ENCODE measurements around the gene TUBB6. TPM values are rescaled to one million over a fixed set of nuclear protein-coding genes. Genes with fewer than 3 reads are reported as not detected.

Gene TUBB6
- total RNA-seq, 1 experiment from 2014 or later = 42.2 TPM

- BruUV-seq (replicated peaks) = no TSS peak
- peaks cover 4% of the 10 kb centered on the region; the same call in 1 of the 2 replicates for H3F3A ChIP-seq (ENCODE audit: insufficient read depth, low read depth)
- no peaks in the 10 kb centered on the region for H3K79me2 ChIP-seq (ENCODE audit: low read depth)
- no peaks in the 10 kb centered on the region for H3K9me2 ChIP-seq (ENCODE audit: insufficient read depth)
- H3K4me1 ChIP-seq (replicated peaks; ENCODE audit: insufficient read depth) = 0 out of 2 replicates have a peak, but pooled peaks cover 6% of the 10 kb centered on the region
- no peaks in the 10 kb centered on the region for H3K9me3 ChIP-seq (ENCODE audit: insufficient read depth, low read depth)
- POLR2A ChIA-PET (ENCODE audit: unreplicated experiment) = no interaction called here
- intact Hi-C loops (cut with micrococcal nuclease; ENCODE audit: unreplicated experiment) = no loop called here
- no peaks in the 10 kb centered on the region for H3K36me3 ChIP-seq (ENCODE audit: low read depth)
- H3K4me3 ChIP-seq = no peak overlapping the region
- H2AFZ ChIP-seq = no peak overlapping the region
- H4K20me1 ChIP-seq (ENCODE audit: insufficient read depth) = no peaks in the 10 kb centered on the region
- H3K27me3 ChIP-seq (ENCODE audit: insufficient read depth, low read depth) = no peaks in the 10 kb centered on the region
- no peak for DNase-seq
- TF ChIP-seq CTCF (conservative IDR thresholded peaks at IDR 0.05) = no peak
- TF ChIP-seq EZH2 (IDR thresholded peaks at IDR 0.05; ENCODE audit: low read depth) = no peak
- CTCF ChIA-PET = no interaction called here
- H3K4me2 ChIP-seq = no peak overlapping the region
- no peak overlapping the region for H3K27ac ChIP-seq
Measured at GRCh38 chr18:12304351-12305210, 3.5 kb upstream of the TUBB6 start.

GRCh38 chr18:12305211-12305610, 2.8 kb upstream of the TUBB6 start:
- H3K27ac ChIP-seq = no peak overlapping the region
- H3K9me3 ChIP-seq (ENCODE audit: insufficient read depth, low read depth) = no peaks in the 10 kb centered on the region
- H3K4me2 ChIP-seq = no peak overlapping the region
- POLR2A ChIA-PET (ENCODE audit: unreplicated experiment) = no interaction called here
- BruUV-seq (replicated peaks) = no TSS peak
- no peaks in the 10 kb centered on the region for H4K20me1 ChIP-seq (ENCODE audit: insufficient read depth)
- H3K79me2 ChIP-seq (ENCODE audit: low read depth) = no peaks in the 10 kb centered on the region
- CTCF ChIA-PET = no interaction called here
- peaks cover 4% of the 10 kb centered on the region; the same call in 1 of the 2 replicates for H3F3A ChIP-seq (ENCODE audit: insufficient read depth, low read depth)
- TF ChIP-seq CTCF (conservative IDR thresholded peaks at IDR 0.05) (no peak), EZH2 (IDR thresholded peaks at IDR 0.05; ENCODE audit: low read depth) (no peak)
- no peaks in the 10 kb centered on the region for H3K9me2 ChIP-seq (ENCODE audit: insufficient read depth)
- no peak overlapping the region for H3K4me3 ChIP-seq
- intact Hi-C loops (cut with micrococcal nuclease; ENCODE audit: unreplicated experiment) = no loop called here
- no peak for DNase-seq
- no peak overlapping the region for H2AFZ ChIP-seq
- H3K36me3 ChIP-seq (ENCODE audit: low read depth) = no peaks in the 10 kb centered on the region
- no peaks in the 10 kb centered on the region for H3K27me3 ChIP-seq (ENCODE audit: insufficient read depth, low read depth)
- 0 out of 2 replicates have a peak, but pooled peaks cover 6% of the 10 kb centered on the region for H3K4me1 ChIP-seq (replicated peaks; ENCODE audit: insufficient read depth)

GRCh38 chr18:12305930-12306629, 2.0 kb upstream of the TUBB6 start:
- no peaks in the 10 kb centered on the region for H3K36me3 ChIP-seq (ENCODE audit: low read depth)
- H3K27ac ChIP-seq = no peak overlapping the region
- no peaks in the 10 kb centered on the region for H3K79me2 ChIP-seq (ENCODE audit: low read depth)
- POLR2A ChIA-PET (ENCODE audit: unreplicated experiment) = no interaction called here
- 0 out of 2 replicates have a peak, but pooled peaks cover 6% of the 10 kb centered on the region for H3K4me1 ChIP-seq (replicated peaks; ENCODE audit: insufficient read depth)
- no peaks in the 10 kb centered on the region for H3K9me2 ChIP-seq (ENCODE audit: insufficient read depth)
- no peak overlapping the region for H3K4me2 ChIP-seq
- no TSS peak for BruUV-seq (replicated peaks)
- no peak overlapping the region for H2AFZ ChIP-seq
- no peak overlapping the region for H3K4me3 ChIP-seq
- H3K9me3 ChIP-seq (ENCODE audit: insufficient read depth, low read depth) = no peaks in the 10 kb centered on the region
- DNase-seq = no peak
- H3K27me3 ChIP-seq (ENCODE audit: insufficient read depth, low read depth) = no peaks in the 10 kb centered on the region
- no peaks in the 10 kb centered on the region for H4K20me1 ChIP-seq (ENCODE audit: insufficient read depth)
- CTCF ChIA-PET = no interaction called here
- peaks cover 4% of the 10 kb centered on the region; the same call in 1 of the 2 replicates for H3F3A ChIP-seq (ENCODE audit: insufficient read depth, low read depth)
- intact Hi-C loops (cut with micrococcal nuclease; ENCODE audit: unreplicated experiment) = no loop called here
- no peak for TF ChIP-seq EZH2 (IDR thresholded peaks at IDR 0.05; ENCODE audit: low read depth)
